Hepatocyte (in vitro differentiated cells): ENCODE results near the gene FNDC11. TPM values are rescaled to one million over a fixed set of nuclear protein-coding genes. Genes with fewer than 3 reads are reported as not detected.
"Not testable (repeated sequence)": the region's sequence is repeated elsewhere in the genome, so short reads cannot be mapped to it uniquely, and the experiment has no call there.

Experiments
- DNase-seq: peaks from one replicate; pipeline ENCODE4 v3.0.0-alpha.2; 2016; ENCODE audit warnings: low spot score
- H2AFZ ChIP-seq: fragments of 200-600 bp; sonication (generic); 2 replicates; pipeline ENCODE4 v1.6.0; 2016; ENCODE audit warnings: antibody characterized with exemption, mild to moderate bottlenecking
- H3K27ac ChIP-seq: fragments of 200-600 bp; sonication (generic); 2 replicates; pipeline ENCODE4 v1.5.1; 2016; ENCODE audit warnings: mild to moderate bottlenecking
- H3K27me3 ChIP-seq: fragments of 200-600 bp; sonication (generic); 2 replicates; pipeline ENCODE4 v1.6.1; 2016
- H3K36me3 ChIP-seq: fragments of 200-600 bp; sonication (generic); replicated peaks from 2 replicates; pipeline ENCODE4 v1.5.1; 2016; ENCODE audit warnings: low read depth; ENCODE audit not compliant: insufficient read depth
- H3K4me1 ChIP-seq: fragments of 200-600 bp; sonication (generic); 2 replicates; pipeline ENCODE4 v1.5.1; 2016; ENCODE audit warnings: mild to moderate bottlenecking, moderate library complexity; ENCODE audit not compliant: insufficient read depth
- H3K4me2 ChIP-seq: fragments of 200-600 bp; sonication (generic); 2 replicates; pipeline ENCODE4 v1.6.0; 2016
- H3K4me3 ChIP-seq: fragments of 200-600 bp; sonication (generic); 2 replicates; pipeline ENCODE4 v1.5.1; 2016; ENCODE audit warnings: mild to moderate bottlenecking
- H3K79me2 ChIP-seq: fragments of 200-600 bp; sonication (generic); 2 replicates; pipeline ENCODE4 v1.6.0; 2017; ENCODE audit warnings: mild to moderate bottlenecking
- H3K9me2 ChIP-seq: fragments of 200-600 bp; sonication (generic); replicated peaks from 2 replicates; pipeline ENCODE4 v1.6.0; 2017; ENCODE audit warnings: mild to moderate bottlenecking; ENCODE audit not compliant: insufficient read depth
- H3K9me3 ChIP-seq: fragments of 200-600 bp; sonication (generic); 2 replicates; pipeline ENCODE4 v1.5.1; 2016; ENCODE audit warnings: low read depth, mild to moderate bottlenecking
- H4K20me1 ChIP-seq: fragments of 200-600 bp; sonication (generic); 2 replicates; pipeline ENCODE4 v1.6.0; 2016; ENCODE audit warnings: mild to moderate bottlenecking; ENCODE audit not compliant: insufficient read depth, poor library complexity, severe bottlenecking
- CTCF ChIP-seq: fragments of 200-600 bp; sonication (generic); IDR thresholded peaks from 2 replicates; pipeline ENCODE4 v1.5.1; 2016; ENCODE audit warnings: antibody characterized with exemption, mild to moderate bottlenecking; ENCODE audit not compliant: poor library complexity
- EZH2 ChIP-seq: fragments of 200-600 bp; sonication (generic); IDR thresholded peaks from 2 replicates; pipeline ENCODE4 v1.6.1; 2016; ENCODE audit warnings: antibody characterized with exemption, mild to moderate bottlenecking, borderline replicate concordance
- EZH2phosphoT487 ChIP-seq: fragments of 200-600 bp; sonication (generic); IDR thresholded peaks from one replicate; pipeline ENCODE4 v1.6.1; 2018; ENCODE audit warnings: antibody characterized with exemption, mild to moderate bottlenecking, low read depth, moderate library complexity; ENCODE audit not compliant: unreplicated experiment, severe bottlenecking
- WGBS: methylation state at CpG from one replicate; pipeline ENCODE4 v1.1.6; 2016; ENCODE audit warnings: low lambda C conversion rate; ENCODE audit errors: missing lambda C conversion rate; 5-methylcytosine and 5-hydroxymethylcytosine counted together
- polyA plus RNA-seq: library from polyadenylated mRNA; unstranded; fragments of >200 nt; fragmentation: Nextera tagmentation; extraction: Ambion mirVana; gene quantifications from 2 replicates; pipeline ENCODE4 v1.2.1, GENCODE V29; 2016
- total RNA-seq: library from RNA; depleted of rRNA; stranded (reverse); fragments of >200 nt; gene quantifications from 2 replicates; pipeline ENCODE4 v1.2.3, GENCODE V29; 2014

The FNDC11 gene
- total and polyA plus RNA-seq, 2 experiments from 2014 or later: 0.57 to 0.79 TPM

GRCh38 chr20:63570281-63571086 lies 16.5 kb downstream of the FNDC11 start:
- Histone ChIP-seq H3K4me3 (no peak overlapping the region), H2AFZ (no peak overlapping the region), H3K27ac (no peak overlapping the region), H3K27me3 (no peaks in the 10 kb centered on the region), H3K36me3 (no peaks in the 10 kb centered on the region), H3K4me2 (no peak overlapping the region), H4K20me1 (no peaks in the 10 kb centered on the region), H3K4me1 (peaks cover 14% of the 10 kb centered on the region), H3K79me2 (peaks cover 6% of the 10 kb centered on the region), H3K9me3 (no peaks in the 10 kb centered on the region), H3K9me2 (no peaks in the 10 kb centered on the region)
- no peak for DNase-seq
- 95% methylated on average over 28 of the region's 28 CpGs for WGBS
- TF ChIP-seq CTCF (no peak), EZH2 (no peak), EZH2phosphoT487 (no peak)

GRCh38 chr20:63571087-63571478 lies 17.1 kb downstream of the FNDC11 start:
- H3K79me2 ChIP-seq, H3K9me3 ChIP-seq, H3K36me3 ChIP-seq, H2AFZ ChIP-seq, H3K27me3 ChIP-seq, H3K27ac ChIP-seq, DNase-seq, H3K4me2 ChIP-seq, H4K20me1 ChIP-seq, H3K4me3 ChIP-seq, H3K9me2 ChIP-seq: not testable (repeated sequence)
- H3K4me1 ChIP-seq: peaks cover 14% of the 10 kb centered on the region
- 67% methylated on average over 8 of the region's 11 CpGs for WGBS

- H3K27ac ChIP-seq: no peak overlapping the region
- no peak overlapping the region for H3K4me2 ChIP-seq
- DNase-seq: no peak
- peaks cover 14% of the 10 kb centered on the region for H3K4me1 ChIP-seq
- no peaks in the 10 kb centered on the region for H3K27me3 ChIP-seq
- 97% methylated on average over 39 of the region's 48 CpGs for WGBS
- H3K9me2 ChIP-seq: no peaks in the 10 kb centered on the region
- no peak overlapping the region for H2AFZ ChIP-seq
- TF ChIP-seq CTCF: no peak
- no peak for TF ChIP-seq EZH2
- no peak for TF ChIP-seq EZH2phosphoT487
- H4K20me1 ChIP-seq: no peaks in the 10 kb centered on the region
- H3K9me3 ChIP-seq: no peaks in the 10 kb centered on the region
- H3K79me2 ChIP-seq: peaks cover 6% of the 10 kb centered on the region
- no peak overlapping the region for H3K4me3 ChIP-seq
- H3K36me3 ChIP-seq: no peaks in the 10 kb centered on the region
Observed at GRCh38 chr20:63572071-63572787, 18.3 kb downstream of the FNDC11 start.
